Measurements from ENCODE around the gene SPINT2.

DNA sequence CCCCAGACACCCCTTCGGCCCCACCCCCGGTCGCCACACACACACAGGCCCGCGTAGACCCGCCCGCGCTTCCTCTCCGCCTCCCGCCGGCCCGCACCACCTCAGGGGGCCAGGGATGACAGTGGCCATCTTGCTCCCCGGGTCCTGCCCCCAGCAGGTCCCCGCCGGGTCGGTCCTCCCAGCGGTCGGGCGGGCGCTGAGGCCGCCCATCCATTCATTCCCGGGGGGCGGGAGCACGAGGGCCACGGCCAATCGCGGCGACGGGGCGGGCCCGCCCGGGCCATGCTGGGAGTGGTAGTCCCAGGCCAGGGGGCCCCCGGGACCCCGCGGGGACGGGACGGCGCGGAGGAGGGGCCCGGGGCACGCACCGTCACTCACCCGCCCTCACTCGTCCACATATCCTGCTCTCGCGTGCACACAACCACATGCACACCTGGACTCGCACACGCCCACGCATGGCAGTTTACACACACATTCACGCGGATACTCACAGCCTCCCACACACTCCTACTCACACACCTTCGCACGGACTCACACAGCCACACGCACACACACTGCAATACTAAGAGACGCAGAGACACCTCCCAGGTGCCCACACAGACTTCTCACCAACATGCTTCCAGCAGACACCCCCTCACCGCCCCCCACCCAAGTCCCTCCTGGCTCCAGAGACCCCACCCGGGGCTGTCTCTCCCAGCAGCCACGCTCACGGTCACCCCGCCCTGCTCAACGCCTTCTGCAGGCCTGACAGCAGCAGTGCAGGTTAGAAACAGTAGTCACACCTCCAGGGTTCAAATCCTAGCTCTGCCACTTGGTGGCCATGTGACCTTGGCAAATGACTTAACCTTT is 40.1 kb upstream of the SPINT2 start, which contains the start of gene DPF1:
- TF ChIP-seq, protein P1, sequence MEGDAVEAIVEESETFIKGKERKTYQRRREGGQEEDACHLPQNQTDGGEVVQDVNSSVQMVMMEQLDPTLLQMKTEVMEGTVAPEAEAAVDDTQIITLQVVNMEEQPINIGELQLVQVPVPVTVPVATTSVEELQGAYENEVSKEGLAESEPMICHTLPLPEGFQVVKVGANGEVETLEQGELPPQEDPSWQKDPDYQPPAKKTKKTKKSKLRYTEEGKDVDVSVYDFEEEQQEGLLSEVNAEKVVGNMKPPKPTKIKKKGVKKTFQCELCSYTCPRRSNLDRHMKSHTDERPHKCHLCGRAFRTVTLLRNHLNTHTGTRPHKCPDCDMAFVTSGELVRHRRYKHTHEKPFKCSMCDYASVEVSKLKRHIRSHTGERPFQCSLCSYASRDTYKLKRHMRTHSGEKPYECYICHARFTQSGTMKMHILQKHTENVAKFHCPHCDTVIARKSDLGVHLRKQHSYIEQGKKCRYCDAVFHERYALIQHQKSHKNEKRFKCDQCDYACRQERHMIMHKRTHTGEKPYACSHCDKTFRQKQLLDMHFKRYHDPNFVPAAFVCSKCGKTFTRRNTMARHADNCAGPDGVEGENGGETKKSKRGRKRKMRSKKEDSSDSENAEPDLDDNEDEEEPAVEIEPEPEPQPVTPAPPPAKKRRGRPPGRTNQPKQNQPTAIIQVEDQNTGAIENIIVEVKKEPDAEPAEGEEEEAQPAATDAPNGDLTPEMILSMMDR (conservative IDR thresholded peaks at IDR 0.05; ENCODE audit: low read length): peak; percentile 76
- no peak for TF ChIP-seq EZH2phosphoT487 (IDR thresholded peaks at IDR 0.05; ENCODE audit: borderline replicate concordance, low read depth, low read length)
